HEK293T (cell line): ENCODE measurements around the gene RARA.

Experiments used
- CTCF ChIA-PET: fragments of 350-600 bp; formaldehyde crosslinking; extraction: SDS; loops from one replicate; lab custom pipeline; 2021; ENCODE audit warnings: antibody characterized with exemption, inconsistent platforms; lab: Yijun Ruan, JAX
- POLR2A ChIA-PET: fragments of 350-600 bp; formaldehyde crosslinking; extraction: SDS; loops from one replicate; lab custom pipeline; 2020; ENCODE audit warnings: antibody characterized with exemption, inconsistent platforms; lab: Yijun Ruan, JAX
- DNase-seq: peaks from one replicate; pipeline ENCODE4 v3.0.0; 2012; ENCODE audit warnings: mixed read lengths; ENCODE audit errors: extremely low spot score
- ARNT ChIP-seq: fragments of 450-650 bp; IDR thresholded peaks from 2 replicates; pipeline ENCODE4 v1.6.1; 2017; ENCODE audit warnings: mild to moderate bottlenecking
- BHLHE40 ChIP-seq: fragments of 450-650 bp; IDR thresholded peaks from 2 replicates; pipeline ENCODE4 v1.6.1; 2016; ENCODE audit warnings: mild to moderate bottlenecking, moderate library complexity, borderline replicate concordance
- CTBP1 ChIP-seq: fragments of 450-650 bp; IDR thresholded peaks from 2 replicates; pipeline ENCODE4 v1.6.1; 2016; ENCODE audit warnings: borderline replicate concordance
- ELF4 ChIP-seq: fragments of 450-650 bp; IDR thresholded peaks from 2 replicates; pipeline ENCODE4 v1.6.1; 2017; ENCODE audit warnings: antibody characterized with exemption
- FOXA1 ChIP-seq: fragments of 450-650 bp; IDR thresholded peaks from 2 replicates; pipeline ENCODE4 v1.6.1; 2016; ENCODE audit warnings: mild to moderate bottlenecking
- FOXK2 ChIP-seq: fragments of 450-650 bp; IDR thresholded peaks from 2 replicates; pipeline ENCODE4 v1.6.1; 2016; ENCODE audit warnings: mild to moderate bottlenecking
- FOXM1 ChIP-seq: fragments of 450-650 bp; IDR thresholded peaks from 2 replicates; pipeline ENCODE4 v1.6.1; 2017; ENCODE audit warnings: mild to moderate bottlenecking, borderline replicate concordance
- HDGF ChIP-seq: fragments of 450-650 bp; IDR thresholded peaks from 2 replicates; pipeline ENCODE4 v1.6.1; 2017; ENCODE audit warnings: antibody characterized with exemption, borderline replicate concordance
- L3MBTL2 ChIP-seq: fragments of 450-650 bp; conservative IDR thresholded peaks from 2 replicates; pipeline ENCODE4 v1.6.1; 2016; ENCODE audit warnings: mild to moderate bottlenecking
- LEF1 ChIP-seq: fragments of 450-650 bp; IDR thresholded peaks from 2 replicates; pipeline ENCODE4 v1.6.1; 2017; ENCODE audit warnings: mild to moderate bottlenecking, borderline replicate concordance
- NFRKB ChIP-seq: fragments of 450-650 bp; IDR thresholded peaks from 2 replicates; pipeline ENCODE4 v1.6.1; 2016; ENCODE audit warnings: mild to moderate bottlenecking, moderate library complexity
- SP1 ChIP-seq: fragments of 450-650 bp; IDR thresholded peaks from 2 replicates; pipeline ENCODE4 v1.6.1; 2017
- SUZ12 ChIP-seq: fragments of 450-650 bp; IDR thresholded peaks from 2 replicates; pipeline ENCODE4 v1.6.1; 2016; ENCODE audit warnings: mild to moderate bottlenecking
- TARDBP ChIP-seq: fragments of 450-650 bp; IDR thresholded peaks from 2 replicates; pipeline ENCODE4 v1.6.1; 2016
- ZNF384 ChIP-seq: fragments of 450-650 bp; IDR thresholded peaks from 2 replicates; pipeline ENCODE4 v1.6.1; 2016
- TF ChIP-seq, protein P1 (sequence below): fragments of 450-650 bp; IDR thresholded peaks from 2 replicates; pipeline ENCODE4 v1.6.1; 2016

RARA gene

DNA sequence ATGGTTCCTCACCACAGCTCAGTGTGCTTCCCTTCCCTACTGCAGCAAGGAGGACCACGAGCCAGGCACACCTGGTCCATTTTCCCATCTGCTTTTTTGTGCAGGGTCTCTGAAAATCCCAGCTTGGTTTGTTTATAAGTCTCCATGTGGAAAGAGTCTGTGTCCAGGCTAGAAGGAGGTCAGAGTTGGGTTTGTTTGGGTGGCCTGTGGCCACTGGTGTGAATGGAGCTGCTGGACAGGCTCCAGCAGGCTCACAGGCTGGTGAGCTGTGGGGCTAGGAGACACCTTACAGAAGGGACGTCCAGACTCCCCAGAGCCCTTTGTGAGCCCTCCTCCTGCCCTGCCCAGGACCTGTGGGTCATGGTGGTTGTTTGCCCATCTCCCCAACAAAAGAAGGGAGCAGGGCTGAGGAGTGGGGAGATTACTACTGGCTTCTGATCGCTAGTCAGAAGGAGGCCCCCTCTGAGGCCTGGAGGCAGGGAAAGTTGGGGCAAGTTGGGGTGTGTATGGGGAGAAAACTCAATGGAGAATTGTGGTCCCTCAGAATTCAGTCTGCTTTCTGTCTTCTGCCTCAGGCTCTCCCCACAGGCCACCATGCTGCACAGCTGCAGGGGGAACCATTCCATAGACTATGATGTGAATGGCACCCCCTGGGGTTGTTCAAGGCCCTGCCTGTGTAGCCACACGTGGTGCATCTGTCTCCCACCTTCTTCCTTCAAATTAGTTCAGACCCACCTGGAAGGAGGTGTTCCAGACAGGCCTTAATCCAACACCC, 4.1 kb downstream of the RARA start:
- CTCF ChIA-PET = interaction anchor here (1.1 kb wide), 1 partner anchor 42 kb away, joined by 3 read pairs; no protein-coding TSS in a partner anchor
- TF ChIP-seq SP1 (no peak), ZNF384 (no peak), CTBP1 (no peak), FOXK2 (no peak), FOXM1 (no peak), SUZ12 (no peak), ARNT (no peak), LEF1 (no peak), TARDBP (no peak), ELF4 (no peak), BHLHE40 (no peak), FOXA1 (no peak), L3MBTL2 (no peak), HDGF (no peak)
- TF ChIP-seq, protein P1, sequence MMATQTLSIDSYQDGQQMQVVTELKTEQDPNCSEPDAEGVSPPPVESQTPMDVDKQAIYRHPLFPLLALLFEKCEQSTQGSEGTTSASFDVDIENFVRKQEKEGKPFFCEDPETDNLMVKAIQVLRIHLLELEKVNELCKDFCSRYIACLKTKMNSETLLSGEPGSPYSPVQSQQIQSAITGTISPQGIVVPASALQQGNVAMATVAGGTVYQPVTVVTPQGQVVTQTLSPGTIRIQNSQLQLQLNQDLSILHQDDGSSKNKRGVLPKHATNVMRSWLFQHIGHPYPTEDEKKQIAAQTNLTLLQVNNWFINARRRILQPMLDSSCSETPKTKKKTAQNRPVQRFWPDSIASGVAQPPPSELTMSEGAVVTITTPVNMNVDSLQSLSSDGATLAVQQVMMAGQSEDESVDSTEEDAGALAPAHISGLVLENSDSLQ = no peak
- POLR2A ChIA-PET = no interaction called here
- DNase-seq = no peak

DNA sequence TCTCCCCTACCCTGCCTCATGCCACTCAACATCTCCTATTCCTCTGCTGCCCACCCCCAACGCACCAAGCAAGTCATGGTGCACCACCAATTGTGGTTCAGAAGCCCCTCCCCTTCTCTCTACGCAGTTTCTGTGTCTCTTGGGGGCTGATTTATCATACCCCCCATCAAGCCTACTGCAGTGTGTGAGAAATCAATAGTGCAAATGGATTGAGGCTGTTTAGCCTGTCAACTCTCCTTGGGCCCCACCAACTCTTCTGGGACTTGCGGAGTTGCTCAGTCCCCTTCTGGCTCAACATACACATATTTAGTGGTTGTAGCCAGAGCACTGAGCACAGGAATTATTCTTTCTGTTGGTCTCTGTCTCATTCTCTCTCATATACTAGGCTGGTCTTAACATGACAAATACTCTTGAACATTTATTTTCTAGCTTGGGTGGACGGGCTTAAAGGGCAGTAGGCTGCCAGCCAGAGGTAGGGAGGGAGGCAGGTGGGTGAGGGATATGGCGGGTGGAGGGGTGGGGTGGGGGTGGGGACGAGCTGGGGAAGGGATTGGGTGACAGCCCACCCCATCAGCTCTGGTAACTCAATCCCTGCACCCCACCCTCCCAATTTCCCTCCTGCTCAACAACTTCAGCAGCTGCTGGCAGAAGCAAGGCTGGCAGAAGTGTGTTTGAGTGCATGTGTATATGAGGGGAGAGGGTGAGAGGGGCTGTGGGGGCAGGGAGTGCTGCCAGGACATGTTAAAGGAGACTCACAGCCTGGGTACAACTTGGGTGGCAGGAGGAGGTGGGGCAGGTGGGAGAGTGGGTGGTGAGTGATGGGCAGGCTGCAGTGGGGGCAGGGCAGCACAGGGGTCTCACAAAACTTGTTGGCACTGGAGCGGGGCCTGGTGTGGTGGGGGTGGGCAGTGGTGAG, 4.9 kb downstream of the RARA start:
- DNase-seq = no peak
- CTCF ChIA-PET = interaction anchor here (0.6 kb wide), 1 partner anchor 63 kb away, joined by 3 read pairs; no protein-coding TSS in a partner anchor
- TF ChIP-seq FOXA1 = no peak
- TF ChIP-seq ARNT = no peak
- TF ChIP-seq FOXM1 = no peak
- TF ChIP-seq CTBP1 = no peak
- TF ChIP-seq L3MBTL2 = no peak
- TF ChIP-seq, protein P1 = no peak
- TF ChIP-seq SUZ12 = no peak
- TF ChIP-seq ZNF384 = no peak
- no peak for TF ChIP-seq LEF1
- no peak for TF ChIP-seq ELF4
- no peak for TF ChIP-seq BHLHE40
- TF ChIP-seq SP1 = no peak
- TF ChIP-seq TARDBP = no peak
- TF ChIP-seq FOXK2 = no peak
- TF ChIP-seq NFRKB = no peak
- no peak for TF ChIP-seq HDGF
- POLR2A ChIA-PET = no interaction called here

DNA sequence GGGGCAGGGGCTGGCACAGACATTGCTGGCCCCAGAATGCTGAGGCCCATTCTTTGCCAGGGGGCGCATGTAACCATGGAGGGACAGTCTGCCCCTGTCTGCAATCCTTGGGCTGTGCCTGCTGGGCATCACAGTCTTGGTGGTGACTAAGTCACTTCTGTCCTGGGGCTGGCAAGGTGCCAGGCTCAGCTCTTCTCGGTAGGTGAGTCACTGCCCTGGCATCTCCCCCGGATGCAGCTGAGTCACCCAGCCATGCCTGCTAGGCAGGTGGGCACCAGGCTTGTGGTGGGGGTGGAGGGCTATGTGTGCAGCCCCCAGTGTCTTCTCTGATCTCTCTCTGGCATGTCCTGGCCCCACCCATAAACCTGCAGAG, 5.6 kb downstream of the RARA start:
- CTCF ChIA-PET = interaction anchor here (0.6 kb wide), 1 partner anchor 64 kb away, joined by 3 read pairs; no protein-coding TSS in a partner anchor
- TF ChIP-seq NFRKB (no peak), ARNT (no peak), FOXK2 (no peak)
- POLR2A ChIA-PET = no interaction called here
- DNase-seq = no peak

DNA sequence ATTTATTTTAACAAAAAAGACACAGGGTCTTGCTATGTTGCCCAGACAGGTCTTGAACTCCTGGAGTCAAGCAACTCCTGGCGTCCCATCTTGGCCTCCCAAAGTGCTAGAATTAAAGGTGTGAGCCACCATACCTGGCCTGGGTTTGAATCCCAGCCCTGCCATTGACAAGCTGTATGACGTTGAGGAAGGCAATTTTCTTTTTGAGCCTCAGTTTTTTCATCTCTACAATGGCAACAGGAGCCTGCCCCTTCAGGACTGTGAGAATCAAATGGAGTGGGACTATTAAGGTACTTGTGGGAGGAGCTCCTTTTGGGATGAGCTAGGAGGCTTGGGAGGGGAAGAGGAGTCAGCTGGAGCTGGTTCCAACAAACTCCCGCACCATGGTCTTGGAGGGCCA, 6.2 kb downstream of the RARA start:
- DNase-seq = no peak

More for the DNA sequence above, 6.2 kb downstream of the RARA start:
- CTCF ChIA-PET = no interaction called here
- TF ChIP-seq L3MBTL2 (no peak), CTBP1 (no peak), LEF1 (no peak), NFRKB (no peak), ARNT (no peak), TARDBP (no peak), FOXA1 (no peak), ZNF384 (no peak), FOXM1 (no peak), BHLHE40 (no peak), ELF4 (no peak), FOXK2 (no peak), SUZ12 (no peak), SP1 (no peak), HDGF (no peak)
- TF ChIP-seq, protein P1 = no peak
- POLR2A ChIA-PET = interaction anchor here (0.9 to 1.4 kb wide), 4 partner anchors 8 to 30 kb away, joined by 3 to 5 read pairs (median 4); no protein-coding TSS in a partner anchor
